NOMO-1 treated with DMSO at 0.1 percent for 48 hours (cell line): ENCODE results near the gene AMPH.
A peak's percentile ranks its signal among the peaks of the same experiment; 100 is the strongest.

Experiments
- DNase-seq: peaks from one replicate; lab custom pipeline; 2025; ENCODE audit not compliant: unreplicated experiment; lab: John Stamatoyannopoulos, UW

The AMPH gene

GRCh38 chr7:38463277-38464225, 167.6 kb downstream of the AMPH start:
- DNase-seq, result peak; percentile 21

- no peak for DNase-seq
Measured at GRCh38 chr7:38462819-38463218, 168.4 kb downstream of the AMPH start.

- no peak for DNase-seq
Measured at GRCh38 chr7:38461887-38462286, 169.3 kb downstream of the AMPH start.

GRCh38 chr7:38453826-38454225, 177.3 kb downstream of the AMPH start:
- DNase-seq, result no peak

GRCh38 chr7:38453168-38453567, 178.0 kb downstream of the AMPH start:
- no peak for DNase-seq

- no peak for DNase-seq
Measured at GRCh38 chr7:38452681-38453108, 178.5 kb downstream of the AMPH start.

- no peak for DNase-seq
Measured at GRCh38 chr7:38451840-38452239, 179.3 kb downstream of the AMPH start.

- DNase-seq, result no peak
Measured at GRCh38 chr7:38448584-38449234, 182.5 kb downstream of the AMPH start.

GRCh38 chr7:38448054-38448453, 183.1 kb downstream of the AMPH start:
- DNase-seq, result no peak

GRCh38 chr7:38438970-38439369, 192.2 kb downstream of the AMPH start:
- no peak for DNase-seq

- no peak for DNase-seq
Measured at GRCh38 chr7:38432671-38433070, 198.5 kb downstream of the AMPH start.

- DNase-seq, result no peak
Measured at GRCh38 chr7:38432080-38432479, 199.1 kb downstream of the AMPH start.

- DNase-seq, result no peak
Measured at GRCh38 chr7:38429057-38429456, 202.1 kb downstream of the AMPH start.

- no peak for DNase-seq
Measured at GRCh38 chr7:38428041-38428440, 203.1 kb downstream of the AMPH start.

GRCh38 chr7:38427279-38427955, 203.8 kb downstream of the AMPH start:
- no peak for DNase-seq

- DNase-seq, result peak; percentile 62
Measured at GRCh38 chr7:38425509-38425908, 205.7 kb downstream of the AMPH start.

GRCh38 chr7:38424750-38425463, 206.3 kb downstream of the AMPH start:
- no peak for DNase-seq

GRCh38 chr7:38413784-38414183, 217.4 kb downstream of the AMPH start:
- peak; percentile 16 for DNase-seq

GRCh38 chr7:38411404-38411803, 219.8 kb downstream of the AMPH start:
- no peak for DNase-seq

- no peak for DNase-seq
Measured at GRCh38 chr7:38410056-38410455, 221.1 kb downstream of the AMPH start.

GRCh38 chr7:38409531-38409930, 221.6 kb downstream of the AMPH start:
- DNase-seq, result no peak
